ENCODE results near the gene IWS1.
"Not testable (repeated sequence)": the region's sequence is repeated elsewhere in the genome, so short reads cannot be mapped to it uniquely, and the experiment has no call there.

IWS1 gene

DNA sequence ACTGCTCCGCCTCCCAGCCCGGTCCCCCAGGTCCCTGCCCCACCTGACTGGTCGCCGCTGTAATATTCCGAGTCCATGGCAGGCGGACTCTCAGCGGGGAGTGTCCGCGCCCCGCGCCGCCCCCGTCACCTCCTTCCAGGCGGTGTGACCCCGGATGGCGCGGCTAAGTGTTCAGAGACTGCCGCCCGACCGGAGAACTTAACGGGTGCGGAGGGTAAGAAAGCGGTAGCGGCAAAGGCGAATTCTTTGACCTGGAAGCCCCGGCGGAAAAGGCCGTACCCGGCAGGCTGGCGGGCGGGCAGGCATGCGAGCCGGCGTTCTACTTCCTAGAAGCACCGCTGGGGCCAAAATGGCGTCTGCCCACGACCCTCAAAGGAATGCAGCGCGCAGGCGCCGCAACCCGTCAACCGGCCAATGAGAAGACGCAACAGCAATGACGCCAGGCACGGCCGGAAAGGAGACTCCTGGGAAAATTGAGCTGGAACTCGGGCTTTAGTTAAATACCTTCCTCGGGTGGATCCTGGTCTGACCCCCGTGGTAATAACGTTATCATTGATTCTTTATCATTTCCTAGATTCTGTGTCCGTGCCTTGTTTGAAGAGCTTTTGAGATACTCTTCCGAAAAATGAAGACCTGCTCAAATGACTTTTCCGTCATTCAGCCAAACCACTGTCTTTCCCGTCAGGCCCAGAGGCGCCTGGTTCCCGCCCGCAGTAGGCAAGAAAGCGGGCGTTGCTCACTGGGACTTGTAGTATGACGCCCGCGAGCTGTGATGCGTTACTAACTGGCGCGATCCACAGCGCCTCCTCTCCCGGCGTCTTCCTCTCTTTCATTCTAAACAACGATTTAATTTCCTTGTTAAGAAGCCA, at the start of gene IWS1:
IWS1 (minus strand) TSS at position 358 of the 869 bp plus-strand sequence; CDS start at position 77, 281 bp downstream.
- peak; percentile 95 for DNase-seq

DNA sequence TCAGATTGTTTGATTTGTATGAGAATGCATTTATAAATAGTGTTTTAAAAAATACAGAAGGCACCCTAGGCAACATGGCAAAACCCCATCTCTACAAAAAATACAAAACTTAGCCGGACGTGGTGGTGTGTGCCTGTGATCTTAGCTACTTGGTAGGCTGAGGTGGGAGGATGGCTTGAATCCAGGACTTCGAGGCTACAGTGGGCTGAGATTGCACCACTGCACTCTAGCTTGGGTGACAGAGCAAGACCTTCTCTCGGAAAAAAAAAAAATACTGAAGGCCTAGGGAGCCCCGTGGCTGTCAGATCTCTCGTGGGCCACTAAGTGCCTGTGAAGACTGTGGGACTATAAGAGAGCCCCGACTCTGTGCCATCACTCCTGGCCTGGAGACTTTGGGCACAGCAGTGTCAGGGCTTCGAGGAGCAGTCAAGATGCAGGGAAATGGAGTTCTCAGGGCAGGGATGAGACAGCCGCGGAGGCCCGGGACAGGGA, 49.7 kb upstream of the IWS1 start:
- DNase-seq, result peak; percentile 35

DNA sequence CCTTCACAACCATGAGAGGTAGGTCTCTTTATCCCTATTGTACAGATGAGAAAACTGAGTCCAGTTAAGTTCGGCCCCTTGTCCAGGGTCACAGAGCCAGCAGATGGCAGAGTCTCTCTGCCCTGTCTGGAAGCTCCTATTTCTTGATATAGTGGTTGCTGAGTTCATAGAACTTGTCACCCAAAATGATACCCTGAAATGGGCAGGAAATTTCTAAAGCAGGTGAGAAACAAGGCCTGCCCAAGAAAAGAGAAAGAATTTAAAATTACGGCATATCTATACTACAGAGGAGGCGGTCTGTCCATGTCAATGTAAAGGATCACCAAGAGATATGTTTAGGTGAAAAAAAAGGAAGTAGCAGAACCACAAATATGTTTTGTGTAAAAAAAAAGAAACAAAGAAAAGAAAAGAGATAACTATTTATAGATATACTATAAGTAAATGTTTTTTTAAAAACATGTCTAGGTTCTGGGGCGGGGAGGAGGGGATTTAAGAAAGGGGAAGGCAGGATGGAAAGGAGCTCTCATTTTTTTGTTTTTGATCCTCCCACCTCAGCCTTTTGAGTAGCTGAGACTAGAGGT, 49.0 kb upstream of the IWS1 start:
- no peak for DNase-seq

DNA sequence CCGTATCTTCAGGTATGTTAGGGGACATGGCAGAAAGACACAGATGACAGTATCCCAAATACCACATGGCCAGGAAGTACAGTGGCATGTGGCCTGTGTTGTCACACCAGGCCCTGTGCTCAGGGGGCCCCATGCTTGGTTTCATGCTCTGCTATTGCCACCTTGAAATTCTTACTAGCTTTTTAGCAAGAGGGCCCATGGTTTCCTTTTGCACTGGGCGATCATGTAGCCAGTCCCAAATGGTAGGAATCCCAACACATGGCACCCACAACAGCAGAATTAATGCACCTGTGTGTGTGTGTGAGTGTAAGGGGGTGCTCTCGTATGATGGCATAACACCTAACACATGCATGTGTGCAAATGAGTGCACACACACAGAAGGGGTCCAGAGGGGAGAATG, 48.4 kb upstream of the IWS1 start:
- peak; percentile 40 for DNase-seq

DNA sequence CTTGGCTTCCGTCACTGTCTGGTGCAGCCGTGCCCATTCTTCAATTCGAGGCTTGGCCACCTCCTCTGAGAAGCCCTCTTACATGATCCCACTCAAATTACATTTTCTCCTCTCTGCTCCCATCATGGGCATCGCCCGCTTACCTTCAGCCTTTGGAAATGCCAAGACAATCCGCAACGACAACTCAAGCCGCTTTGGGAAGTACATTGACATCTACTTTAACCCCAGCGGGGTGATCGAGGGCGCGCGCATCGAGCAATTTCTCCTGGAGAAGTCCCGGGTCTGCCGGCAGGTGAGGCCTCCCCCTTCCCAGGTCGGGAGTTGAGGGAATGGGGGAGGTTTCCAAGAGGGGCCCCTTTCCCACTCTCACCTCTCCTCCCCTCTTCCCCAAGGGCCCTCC, 47.5 kb upstream of the IWS1 start:
- peak; percentile 38 for DNase-seq

DNA sequence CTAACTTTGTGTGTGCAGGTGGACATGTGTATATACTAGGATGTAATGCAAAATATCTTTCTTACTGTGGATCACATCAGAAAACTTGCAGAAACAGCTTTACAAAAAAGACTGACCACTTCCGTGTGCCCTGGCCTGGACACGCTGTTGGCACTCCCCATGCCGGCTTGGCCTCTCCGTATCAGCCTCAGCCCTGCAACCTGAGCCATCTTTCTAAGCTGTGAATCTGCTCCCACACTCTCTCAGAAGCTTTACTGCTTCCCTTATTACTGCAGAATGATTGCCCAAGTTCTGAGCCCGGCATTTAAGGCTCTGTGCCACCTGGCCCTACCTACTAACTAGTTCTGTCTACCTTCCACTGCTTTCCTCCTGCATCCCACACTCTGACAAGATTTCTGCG, 47.0 kb upstream of the IWS1 start:
- no peak for DNase-seq

DNA sequence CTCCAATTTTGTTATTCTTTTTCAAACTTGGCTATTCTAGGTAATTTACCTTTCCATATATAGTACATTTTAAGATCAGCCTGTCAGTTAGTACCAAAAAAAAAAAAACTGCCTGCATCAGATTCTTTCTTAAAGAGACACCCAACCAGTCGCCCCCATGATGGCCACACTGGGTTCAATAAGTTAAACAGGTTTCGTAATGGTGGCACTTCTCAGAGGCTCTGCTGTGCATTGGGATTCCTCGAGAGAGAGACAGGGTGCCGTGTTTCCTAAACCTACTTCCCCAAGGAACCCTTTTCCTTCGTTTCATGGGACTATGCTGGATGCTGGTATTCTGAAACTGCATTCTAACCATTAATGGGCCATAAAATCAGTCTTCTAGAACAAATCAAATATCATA, 46.6 kb upstream of the IWS1 start:
- no peak for DNase-seq

DNA sequence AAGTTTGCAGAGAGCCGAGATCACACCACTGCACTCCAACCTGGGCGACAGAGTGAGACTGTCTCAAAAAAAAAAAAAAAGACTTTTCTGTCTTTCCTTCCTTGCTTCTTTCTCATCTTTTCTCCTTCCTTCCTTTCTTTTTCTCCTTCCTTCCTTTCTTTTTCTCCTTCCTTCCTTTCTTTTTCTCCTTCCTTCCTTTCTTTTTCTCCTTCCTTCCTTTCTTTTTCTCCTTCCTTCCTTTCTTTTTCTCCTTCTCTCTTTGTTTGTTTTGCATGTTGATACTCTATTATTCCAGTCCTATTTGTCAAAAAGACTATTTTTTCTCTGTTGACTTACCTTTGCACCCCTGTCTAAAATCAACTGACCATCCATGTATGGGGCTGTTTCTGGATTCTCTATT, 46.1 kb upstream of the IWS1 start:
- not testable (repeated sequence) for DNase-seq

DNA sequence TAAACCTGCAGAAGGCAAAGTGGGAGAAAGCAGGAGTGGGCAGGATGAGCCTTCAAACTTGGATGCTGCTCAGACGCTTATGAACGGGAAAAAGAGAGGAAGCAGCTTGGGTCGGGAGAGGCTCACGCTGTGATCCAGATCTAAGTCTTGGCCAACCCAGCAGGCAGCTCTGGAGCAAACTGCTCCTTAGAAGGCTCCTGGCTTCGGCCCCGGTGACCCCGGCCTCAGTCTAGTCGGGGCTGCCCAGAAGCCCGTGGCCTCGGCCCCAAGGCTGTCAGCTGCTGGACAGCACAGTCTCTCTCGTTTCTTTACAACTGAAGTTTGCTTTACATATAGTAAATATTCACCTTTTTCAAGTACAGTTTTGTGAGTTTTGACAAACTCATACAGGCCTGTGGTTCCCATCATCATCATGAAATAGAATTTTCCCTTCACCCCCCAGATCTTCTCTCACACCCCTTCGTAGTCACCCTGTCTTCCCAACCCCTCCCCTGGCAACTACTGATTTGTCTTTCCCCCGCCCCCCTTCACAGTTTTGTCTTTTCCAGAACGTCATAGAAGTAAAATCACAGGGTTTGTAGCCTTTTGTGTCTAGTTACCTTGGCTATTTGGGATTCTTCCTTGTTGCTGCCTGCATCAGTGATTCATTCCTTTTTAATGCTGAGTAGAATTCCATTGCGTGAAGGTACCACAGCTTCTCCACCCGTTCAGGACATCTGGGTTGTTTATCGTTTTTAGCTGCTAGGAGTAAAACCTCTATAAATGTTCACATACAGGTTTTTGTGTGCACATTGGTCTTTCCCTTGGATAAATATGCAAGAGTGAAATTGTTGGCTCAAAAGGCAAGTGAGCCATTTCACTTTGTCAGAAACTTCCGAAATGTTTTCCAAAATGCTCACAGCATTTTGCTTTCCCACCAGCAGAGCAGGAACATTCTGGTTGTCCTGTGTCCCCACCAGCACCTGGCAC, 44.3 kb upstream of the IWS1 start:
- peak; percentile 39 for DNase-seq

DNA sequence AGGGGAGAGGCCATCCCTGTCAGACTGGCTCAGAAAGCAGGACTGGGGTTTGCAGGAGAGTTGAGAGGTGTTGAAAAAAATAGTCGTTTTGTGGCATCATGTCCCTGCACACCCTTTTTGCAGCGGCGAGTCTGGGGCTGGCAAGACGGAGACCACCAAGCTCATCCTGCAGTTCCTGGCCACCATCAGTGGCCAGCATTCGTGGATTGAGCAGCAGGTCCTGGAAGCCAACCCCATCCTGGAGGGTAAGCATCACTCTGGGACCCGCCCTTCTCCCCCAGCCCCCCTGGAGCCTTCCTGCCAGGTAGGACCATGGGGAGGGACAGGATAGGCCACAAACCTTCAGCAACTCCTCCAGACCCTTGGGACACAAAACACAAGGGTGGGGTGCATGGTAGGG, 43.4 kb upstream of the IWS1 start:
- DNase-seq, result peak; percentile 41

DNA sequence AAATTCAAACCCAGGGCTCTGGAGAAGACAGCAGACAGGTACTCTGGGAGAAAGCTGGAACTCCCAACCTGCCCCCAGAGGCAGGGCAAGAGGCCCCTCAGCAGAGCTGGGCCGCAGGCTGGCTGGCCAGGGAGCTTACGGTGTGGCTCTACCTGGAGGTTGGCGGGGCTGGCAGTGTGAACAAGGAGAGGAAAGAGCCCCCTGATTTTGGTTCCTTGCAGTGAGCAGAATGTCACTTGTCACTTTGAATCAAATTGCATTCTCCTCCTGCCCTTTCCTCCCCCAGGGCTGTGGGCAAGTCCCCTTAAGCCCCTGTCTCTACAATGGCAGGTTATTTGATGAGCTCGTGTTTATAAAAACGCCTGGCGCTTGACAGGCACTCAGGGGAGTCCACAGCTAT, 41.8 kb upstream of the IWS1 start:
- DNase-seq, result peak; percentile 46

DNA sequence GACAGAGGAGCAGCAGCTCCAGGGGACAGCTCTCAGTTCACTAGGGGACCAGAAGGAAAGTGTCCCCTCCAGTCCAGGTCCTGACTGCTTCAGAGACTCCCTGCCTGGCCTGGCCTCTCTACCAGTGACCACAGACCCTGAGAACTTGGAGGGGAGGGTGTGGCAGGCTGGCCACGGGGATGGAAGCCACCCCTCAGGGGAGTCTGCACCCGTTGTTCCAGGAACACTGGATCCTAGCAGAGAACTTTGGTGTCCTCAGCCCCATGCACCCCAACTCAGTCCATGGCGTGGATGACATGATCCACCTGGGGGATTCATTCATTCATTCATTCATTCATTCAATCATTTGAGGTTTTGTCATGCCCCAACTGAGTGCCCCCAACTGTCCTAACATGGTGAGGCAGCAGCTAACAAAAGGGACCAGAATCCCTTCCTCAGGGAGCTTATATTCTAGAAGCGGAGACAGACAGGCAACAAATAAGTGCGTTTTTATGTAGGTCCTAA, 41.1 kb upstream of the IWS1 start:
- peak; percentile 33 for DNase-seq

DNA sequence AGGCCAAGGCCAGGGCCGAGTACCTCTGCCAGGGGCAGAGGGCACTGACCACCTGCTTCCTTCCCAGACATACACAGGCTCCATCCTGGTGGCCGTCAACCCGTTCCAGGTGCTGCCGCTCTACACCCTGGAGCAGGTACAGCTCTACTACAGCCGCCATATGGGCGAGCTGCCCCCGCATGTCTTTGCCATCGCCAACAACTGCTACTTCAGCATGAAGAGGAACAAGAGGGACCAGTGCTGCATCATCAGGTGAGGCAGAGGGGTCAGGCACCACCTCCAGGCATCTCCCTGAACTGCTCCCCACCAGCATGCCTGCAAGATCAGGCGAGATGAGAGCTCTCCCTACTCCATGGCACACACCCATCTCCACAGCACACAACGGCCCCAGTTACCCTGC, 40.3 kb upstream of the IWS1 start:
- peak; percentile 45 for DNase-seq

DNA sequence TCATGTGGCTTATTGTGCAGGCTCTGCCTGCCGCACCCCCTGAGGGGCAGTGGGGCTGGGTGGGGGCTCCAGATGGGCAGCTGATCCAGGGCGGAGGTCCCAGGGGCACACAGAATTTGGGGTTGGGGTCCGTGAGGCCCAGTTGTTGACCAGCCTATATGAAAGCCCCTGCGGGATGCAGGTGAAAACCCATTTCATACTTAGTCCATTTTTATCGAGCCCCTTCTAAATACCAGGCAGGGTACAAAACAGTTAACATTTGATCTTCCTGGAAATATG, 39.8 kb upstream of the IWS1 start:
- no peak for DNase-seq

DNA sequence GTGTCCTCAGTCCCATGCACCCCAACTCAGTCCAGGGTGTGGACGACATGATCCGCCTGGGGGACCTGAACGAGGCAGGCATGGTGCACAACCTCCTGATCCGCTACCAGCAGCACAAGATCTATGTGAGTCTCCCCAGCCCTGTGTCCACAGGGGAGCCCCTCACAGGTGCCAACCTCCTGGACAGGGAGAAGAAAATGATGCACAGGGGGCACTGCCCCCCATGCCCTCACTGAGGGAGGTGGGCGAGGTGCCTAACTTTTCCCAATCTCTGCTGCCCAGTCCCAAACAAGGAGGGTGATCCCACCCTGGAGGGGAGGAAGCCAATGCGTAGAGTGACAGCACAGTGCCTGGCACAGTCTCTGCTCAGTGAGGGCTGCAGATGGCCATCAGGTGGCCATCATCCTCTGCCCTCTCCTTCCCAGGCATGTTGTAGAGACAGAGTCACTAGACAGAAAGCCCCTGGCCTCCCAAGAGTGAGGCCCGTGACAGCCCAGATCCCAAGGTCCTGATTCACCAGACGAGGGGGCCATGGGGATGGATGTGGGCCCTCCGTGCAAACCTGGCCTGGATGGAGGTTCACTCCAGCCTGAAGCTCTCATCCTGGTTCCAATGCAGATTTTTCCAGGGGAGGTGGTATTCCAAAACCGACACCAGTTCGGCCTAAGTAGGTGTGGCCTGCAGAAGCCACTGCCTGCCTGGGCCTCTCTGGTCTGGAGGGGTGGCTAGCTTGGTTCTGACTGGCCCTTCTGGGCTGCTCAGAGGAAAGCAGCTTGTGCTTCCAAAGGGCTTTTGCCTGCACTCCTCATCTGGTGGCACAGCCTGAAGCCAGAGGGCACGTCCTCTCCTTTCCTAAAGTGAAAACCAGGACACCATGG, 39.2 kb upstream of the IWS1 start:
- DNase-seq, result peak; percentile 48

DNA sequence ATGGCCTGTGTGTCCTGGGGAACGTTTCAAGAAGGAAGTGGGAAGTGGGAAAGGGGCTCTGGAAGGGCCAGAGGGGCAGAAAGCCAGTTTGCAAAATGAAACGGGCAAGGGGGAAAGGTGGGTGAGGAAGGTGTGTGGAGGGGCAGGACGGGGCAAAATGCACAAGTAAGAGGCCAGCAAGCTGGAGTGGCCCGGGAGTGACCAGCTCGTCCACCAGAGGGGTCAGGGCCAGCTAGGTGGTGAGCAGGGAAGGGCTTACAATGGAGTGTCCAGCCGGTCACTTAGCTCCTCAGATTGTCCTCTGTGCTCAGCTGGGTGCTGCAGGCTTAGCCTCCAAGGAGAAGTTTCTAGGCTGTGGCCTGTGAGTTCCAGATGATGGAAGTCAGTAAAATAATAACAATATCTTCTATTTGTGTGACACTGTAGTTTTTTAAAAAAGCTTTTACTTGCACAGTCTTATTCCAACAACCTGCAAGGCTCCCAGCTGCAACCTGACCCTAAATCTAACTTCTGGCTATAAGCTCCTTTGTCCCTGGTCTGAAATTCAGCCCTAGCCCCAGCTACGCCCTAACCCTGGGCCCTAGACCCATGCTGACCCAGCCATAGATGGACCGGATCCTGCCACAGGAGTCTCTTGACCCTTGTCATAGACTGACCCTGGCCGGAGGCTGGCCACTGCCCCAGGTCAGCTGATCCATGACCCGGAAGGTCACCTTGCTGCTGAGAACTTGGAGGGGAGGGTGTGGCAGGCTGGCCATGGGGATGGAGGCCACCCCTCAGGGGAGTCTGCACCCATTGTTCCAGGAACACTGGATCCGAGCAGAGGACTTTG, 38.4 kb upstream of the IWS1 start:
- peak; percentile 43 for DNase-seq

DNA sequence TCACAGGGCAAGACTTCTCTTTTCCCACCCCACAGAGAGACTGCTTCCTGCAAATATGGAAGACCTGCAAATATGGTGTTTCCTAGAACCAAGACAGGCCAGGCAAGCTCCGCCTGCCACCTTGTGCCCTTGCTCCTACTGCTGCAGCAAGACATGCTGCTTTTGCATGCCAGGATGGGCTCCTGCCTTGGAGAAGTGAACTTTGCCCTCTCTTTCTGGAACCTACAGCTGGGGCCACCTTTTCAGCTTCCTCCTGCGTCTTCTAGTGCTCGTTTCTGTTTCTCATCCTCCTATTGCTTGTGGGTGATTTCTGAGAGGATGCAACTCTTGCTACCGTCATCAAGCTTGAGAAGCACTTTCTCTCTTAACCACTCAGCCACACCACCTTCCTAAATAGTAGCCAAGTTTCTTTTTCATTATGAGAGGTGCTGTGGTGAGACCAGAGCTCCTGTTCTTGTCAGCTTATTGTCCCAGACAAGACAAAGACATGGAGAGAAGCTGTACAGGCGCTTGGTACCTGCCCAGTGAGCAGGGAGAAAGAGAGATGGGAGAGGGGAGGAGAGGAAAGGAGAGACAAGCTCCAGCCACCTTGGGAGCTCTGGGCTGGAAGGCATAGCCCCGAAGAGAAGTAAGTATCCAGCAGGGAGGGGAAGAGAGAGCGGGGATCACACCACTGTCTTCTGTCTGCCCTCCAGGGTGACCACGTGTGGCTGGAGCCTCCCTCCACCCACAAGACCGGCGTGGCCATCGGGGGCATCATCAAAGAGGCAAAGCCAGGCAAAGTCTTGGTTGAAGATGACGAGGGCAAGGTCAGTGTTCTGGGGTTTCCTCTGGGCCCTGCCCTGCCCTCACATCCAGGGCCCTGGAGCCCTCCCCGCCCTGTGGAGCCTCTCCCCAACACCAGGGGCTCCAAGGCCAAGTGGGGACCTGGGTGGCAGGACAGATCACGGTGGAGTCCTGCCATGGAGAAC, 37.5 kb upstream of the IWS1 start:
- peak; percentile 55 for DNase-seq

DNA sequence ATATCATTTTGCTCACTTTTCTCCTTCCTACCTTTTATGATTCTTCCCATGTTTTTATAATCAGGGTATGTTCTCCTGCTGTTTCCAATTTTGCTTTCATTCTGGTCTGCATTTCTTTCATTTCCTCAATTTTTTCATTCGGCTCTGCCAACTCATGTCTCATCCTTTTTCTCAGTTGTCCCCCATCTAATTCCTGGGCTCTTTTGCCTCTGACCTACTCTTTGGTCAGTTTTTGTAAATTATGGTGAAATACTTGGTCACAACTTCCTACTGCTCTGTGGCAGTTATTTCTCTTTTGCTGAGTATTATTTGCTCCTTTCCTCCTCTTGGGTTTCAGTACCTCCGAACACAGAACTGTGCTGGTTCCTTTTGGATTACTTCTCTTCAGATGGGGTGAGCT, 36.6 kb upstream of the IWS1 start:
- no peak for DNase-seq

DNA sequence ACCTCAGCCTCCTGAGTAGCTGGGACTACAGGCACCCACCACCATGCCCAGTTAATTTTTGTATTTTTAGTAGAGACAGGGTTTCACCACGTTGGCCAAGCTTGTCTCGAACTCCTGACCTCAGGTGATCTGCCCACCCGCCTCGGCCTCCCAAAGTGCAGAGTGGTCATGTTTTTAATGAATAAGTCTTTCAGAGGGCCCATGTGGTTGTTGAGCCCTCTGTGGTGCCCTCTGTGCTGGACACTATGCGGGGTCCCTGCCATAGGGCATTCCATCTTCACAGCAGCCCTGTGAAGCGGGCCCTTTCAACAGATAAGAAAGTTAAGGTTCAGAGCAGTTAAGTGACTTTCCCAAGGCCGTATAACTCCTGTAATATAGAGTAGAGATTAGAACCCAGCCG, 35.1 kb upstream of the IWS1 start:
- no peak for DNase-seq

DNA sequence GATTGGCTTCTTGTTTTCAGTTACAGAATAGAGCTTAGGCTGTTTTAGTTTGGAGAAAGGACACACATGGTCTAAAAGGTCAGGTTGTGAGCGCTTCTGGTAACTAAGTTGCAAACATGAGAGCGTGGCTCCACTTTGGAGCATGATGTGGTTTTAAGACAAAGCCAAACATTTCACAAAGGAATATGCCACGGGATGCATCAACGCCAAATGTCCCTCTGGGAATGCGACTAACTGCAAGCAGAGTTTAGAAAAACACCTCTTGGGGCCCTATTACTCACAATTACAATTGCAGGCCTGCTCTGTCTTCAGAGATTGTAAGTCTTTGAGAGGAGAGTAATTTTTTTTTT, 34.6 kb upstream of the IWS1 start:
- DNase-seq, result no peak

Data from activated CD8-positive, alpha-beta memory T cell treated with anti-CD3 and anti-CD28 coated beads, Interleukin-2, amount 50 U/mL, for 48 hours (primary cell).